PC-9 (cell line): ENCODE measurements around the gene LMX1A. TPM values are rescaled to one million over a fixed set of nuclear protein-coding genes. Genes with fewer than 3 reads are reported as not detected.
A peak's percentile ranks its signal among the peaks of the same experiment; 100 is the strongest.

Experiments used
- Bru-seq: library from RNA; stranded (reverse); fragments of 400-500 nt; gene quantifications from one replicate; lab custom pipeline; 2021; lab: Mats Ljungman, UMichigan
- BruChase-seq, 2 experiments: library from RNA; stranded (reverse); fragments of 400-500 nt; gene quantifications; one replicate each; lab custom pipeline; 2021; lab: Mats Ljungman, UMichigan
- BruUV-seq: library from RNA; stranded (reverse); fragments of 400-500 nt; replicated peaks from 2 replicates; lab custom pipeline; 2021; lab: Mats Ljungman, UMichigan
- CTCF ChIA-PET: fragments of 300-600 bp; sonication (Branson Sonifier 250); formaldehyde crosslinking; loops from one replicate; lab custom pipeline; 2022; ENCODE audit warnings: antibody characterized with exemption; lab: Charles Lee
- POLR2A ChIA-PET: fragments of 300-600 bp; sonication (Branson Sonifier 250); formaldehyde crosslinking; loops from one replicate; lab custom pipeline; 2022; ENCODE audit warnings: antibody characterized with exemption; ENCODE audit not compliant: unreplicated experiment; lab: Charles Lee
- DNase-seq, 2 experiments: peaks; one replicate each; pipeline versions ENCODE4 v3.0.0 to v3.0.0-alpha.2; 2015 to 2022; ENCODE audit warnings: mixed read lengths in 1 of 2
- H2AFZ ChIP-seq: fragments of 200-600 bp; sonication (generic); 2 replicates; pipeline ENCODE4 v1.8.1; 2017; ENCODE audit warnings: antibody characterized with exemption
- H3F3A ChIP-seq: fragments of 200-600 bp; sonication (generic); 2 replicates; pipeline ENCODE4 v1.8.1; 2017; ENCODE audit warnings: antibody characterized with exemption, mild to moderate bottlenecking, low read depth; ENCODE audit not compliant: insufficient read depth
- H3K27ac ChIP-seq: fragments of 200-600 bp; sonication (generic); 2 replicates; pipeline ENCODE4 v1.6.1; 2016; ENCODE audit warnings: mixed run types
- H3K27me3 ChIP-seq: fragments of 200-600 bp; sonication (generic); 2 replicates; pipeline ENCODE4 v1.6.1; 2016; ENCODE audit warnings: low read depth, mixed run types; ENCODE audit not compliant: insufficient read depth
- H3K36me3 ChIP-seq: fragments of 200-600 bp; sonication (generic); 2 replicates; pipeline ENCODE4 v1.6.1; 2016; ENCODE audit warnings: low read depth, mixed run types
- H3K4me1 ChIP-seq: fragments of 200-600 bp; sonication (generic); replicated peaks from 2 replicates; pipeline ENCODE4 v1.6.1; 2016; ENCODE audit warnings: mixed run types; ENCODE audit not compliant: insufficient read depth
- H3K4me2 ChIP-seq: fragments of 200-600 bp; sonication (generic); 2 replicates; pipeline ENCODE4 v1.6.1; 2017; ENCODE audit warnings: mixed run types
- H3K4me3 ChIP-seq: fragments of 200-600 bp; sonication (generic); 2 replicates; pipeline ENCODE4 v1.6.1; 2016; ENCODE audit warnings: mixed run types
- H3K79me2 ChIP-seq: fragments of 200-600 bp; sonication (generic); 2 replicates; pipeline ENCODE4 v1.6.1; 2017; ENCODE audit warnings: low read depth, mixed run types
- H3K9me2 ChIP-seq: fragments of 200-600 bp; sonication (generic); 2 replicates; pipeline ENCODE4 v1.8.1; 2017; ENCODE audit warnings: mild to moderate bottlenecking; ENCODE audit not compliant: insufficient read depth
- H3K9me3 ChIP-seq: fragments of 200-600 bp; sonication (generic); 2 replicates; pipeline ENCODE4 v1.8.1; 2016; ENCODE audit warnings: low read depth; ENCODE audit not compliant: insufficient read depth
- H4K20me1 ChIP-seq: fragments of 200-600 bp; sonication (generic); 2 replicates; pipeline ENCODE4 v1.8.1; 2017; ENCODE audit not compliant: insufficient read depth
- EZH2 ChIP-seq: fragments of 200-600 bp; sonication (generic); IDR thresholded peaks from 2 replicates; pipeline ENCODE4 v1.8.0; 2017; ENCODE audit warnings: antibody characterized with exemption, low read depth
- intact Hi-C: fragments of 100-400 bp; cut with micrococcal nuclease; formaldehyde crosslinking; loops from one replicate; pipeline ENCODE4 v1.10.0; 2022; ENCODE audit not compliant: unreplicated experiment
- long read RNA-seq: library from polyadenylated mRNA; stranded (forward); transcript quantifications from one replicate; pipeline ENCODE4 v2.0.0, GENCODE V29; 2022
- total RNA-seq: library from RNA; stranded (reverse); gene quantifications from 2 replicates; pipeline ENCODE4 v1.2.3, GENCODE V29; 2021
- TF ChIP-seq, protein P1 (sequence below): fragments of 200-600 bp; sonication (generic); conservative IDR thresholded peaks from 2 replicates; pipeline ENCODE4 v1.6.1; 2017; ENCODE audit warnings: mixed run types, antibody characterized with exemption, mild to moderate bottlenecking, moderate library complexity

LMX1A gene
- total RNA-seq (not detected in 2 replicates), Bru-seq, nascent RNA (not detected), BruChase-seq, experiment 1, labeled RNA remaining after a 2-hour chase (not detected), BruChase-seq, experiment 2, labeled RNA remaining after a 6-hour chase (not detected)
- long read RNA-seq = 0 reads

DNA sequence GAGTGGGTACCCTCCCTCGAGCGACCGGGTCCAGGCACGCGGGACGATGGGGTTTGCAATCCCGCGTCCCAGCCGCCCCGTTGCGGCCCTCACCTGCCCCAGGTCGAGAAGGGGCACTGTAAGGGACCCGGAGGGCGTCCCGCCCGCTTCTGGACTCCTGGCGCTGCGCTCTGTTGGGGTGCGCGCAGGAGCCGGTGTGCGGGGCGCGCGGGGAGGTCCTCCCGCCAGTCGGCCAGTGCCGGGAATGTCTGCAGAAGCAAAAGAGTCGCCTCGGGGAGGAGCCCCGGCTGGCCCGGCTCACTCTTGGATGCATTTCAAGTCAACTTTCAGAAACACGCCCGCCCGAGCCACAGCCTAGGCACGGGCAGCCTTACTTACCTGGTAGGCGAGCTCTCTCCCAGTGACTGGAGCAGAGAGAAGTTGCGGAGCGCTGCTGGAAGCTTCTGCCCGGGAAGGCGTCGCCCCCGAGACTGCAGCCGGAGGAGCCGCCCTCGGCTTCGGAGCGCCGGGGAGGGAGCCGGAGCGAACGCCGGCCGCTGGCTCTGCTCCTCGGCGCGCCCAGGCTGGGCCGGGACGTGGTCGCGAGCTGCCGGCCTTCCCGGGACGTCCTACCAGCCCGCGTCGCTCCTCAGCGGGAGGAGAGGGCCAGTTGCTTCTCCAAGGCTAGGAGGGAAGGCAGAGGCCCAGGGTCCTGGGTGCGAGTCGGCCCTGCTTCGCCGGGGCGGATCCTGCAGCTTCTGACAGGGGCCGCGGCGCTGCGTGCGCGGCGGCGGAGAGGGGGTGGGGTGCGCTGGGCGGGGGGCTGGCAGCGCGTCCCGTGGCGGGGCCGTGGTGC lies at the start of gene LMX1A:
Gene LMX1A, minus strand, starts transcription at position 739 of the 835 bp plus-strand sequence. CDS start 1,156 bp downstream, outside the sequence.
- H3F3A ChIP-seq = no peaks in the 10 kb centered on the region
- no peaks in the 10 kb centered on the region for H3K36me3 ChIP-seq
- ChIA-PET POLR2A (no interaction called here), CTCF (no interaction called here)
- peaks cover 15% of the 10 kb centered on the region; the same call in 1 of the 2 replicates for H3K27me3 ChIP-seq
- H3K4me3 ChIP-seq = no peak within 1 kb of the TSS
- H3K9me3 ChIP-seq = no peaks in the 10 kb centered on the region
- no peak for DNase-seq
- no peak within 1 kb of the TSS for H2AFZ ChIP-seq
- H3K4me2 ChIP-seq = no peak within 1 kb of the TSS
- no peaks in the 10 kb centered on the region for H3K9me2 ChIP-seq
- TF ChIP-seq, protein P1, sequence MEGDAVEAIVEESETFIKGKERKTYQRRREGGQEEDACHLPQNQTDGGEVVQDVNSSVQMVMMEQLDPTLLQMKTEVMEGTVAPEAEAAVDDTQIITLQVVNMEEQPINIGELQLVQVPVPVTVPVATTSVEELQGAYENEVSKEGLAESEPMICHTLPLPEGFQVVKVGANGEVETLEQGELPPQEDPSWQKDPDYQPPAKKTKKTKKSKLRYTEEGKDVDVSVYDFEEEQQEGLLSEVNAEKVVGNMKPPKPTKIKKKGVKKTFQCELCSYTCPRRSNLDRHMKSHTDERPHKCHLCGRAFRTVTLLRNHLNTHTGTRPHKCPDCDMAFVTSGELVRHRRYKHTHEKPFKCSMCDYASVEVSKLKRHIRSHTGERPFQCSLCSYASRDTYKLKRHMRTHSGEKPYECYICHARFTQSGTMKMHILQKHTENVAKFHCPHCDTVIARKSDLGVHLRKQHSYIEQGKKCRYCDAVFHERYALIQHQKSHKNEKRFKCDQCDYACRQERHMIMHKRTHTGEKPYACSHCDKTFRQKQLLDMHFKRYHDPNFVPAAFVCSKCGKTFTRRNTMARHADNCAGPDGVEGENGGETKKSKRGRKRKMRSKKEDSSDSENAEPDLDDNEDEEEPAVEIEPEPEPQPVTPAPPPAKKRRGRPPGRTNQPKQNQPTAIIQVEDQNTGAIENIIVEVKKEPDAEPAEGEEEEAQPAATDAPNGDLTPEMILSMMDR = no peak
- TF ChIP-seq EZH2 = no peak
- no peaks in the 10 kb centered on the region for H4K20me1 ChIP-seq
- no peak within 1 kb of the TSS for H3K27ac ChIP-seq
- intact Hi-C loops = no loop called here
- BruUV-seq = no TSS peak
- no peaks in the 10 kb centered on the region for H3K4me1 ChIP-seq
- H3K79me2 ChIP-seq = no peaks in the 10 kb centered on the region

DNA sequence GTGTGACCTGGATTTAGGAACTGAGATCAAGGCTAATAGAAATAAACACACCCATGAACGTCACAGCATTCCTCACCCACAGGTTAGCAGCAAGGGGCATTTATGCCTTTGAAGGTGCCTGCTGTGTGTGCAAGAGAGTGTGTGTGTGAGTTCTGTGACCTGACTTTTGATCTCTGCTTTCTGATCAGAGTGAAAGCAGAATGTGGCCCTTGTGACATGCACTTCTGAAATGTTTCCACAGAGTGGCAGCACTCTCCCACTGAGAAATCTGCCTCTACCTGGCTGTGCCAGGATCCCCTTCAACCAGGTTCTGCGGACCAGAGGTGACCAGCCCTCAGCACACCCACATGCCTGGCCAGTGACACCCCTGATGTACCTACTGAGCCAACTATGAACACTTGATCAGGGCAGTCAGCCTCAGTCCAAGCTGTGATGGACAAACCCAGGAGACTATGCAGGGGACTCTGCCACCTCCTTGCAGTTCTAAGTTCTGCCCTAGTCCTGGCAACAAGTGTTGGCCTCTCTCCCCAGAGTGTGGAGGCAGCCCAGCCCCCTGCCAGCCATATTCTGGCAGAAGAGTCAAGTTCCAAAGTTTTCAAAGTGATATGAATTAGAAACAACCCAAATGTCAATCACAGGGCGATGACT lies 47.4 kb upstream of the LMX1A start:
- no peak overlapping the region for H3K4me2 ChIP-seq
- peak in 1 of 2 experiments; percentile 4 for DNase-seq
- H3F3A ChIP-seq = no peaks in the 10 kb centered on the region
- H3K9me3 ChIP-seq = no peaks in the 10 kb centered on the region
- BruUV-seq = no TSS peak
- no peak overlapping the region for H3K4me3 ChIP-seq
- POLR2A ChIA-PET = no interaction called here
- no peaks in the 10 kb centered on the region; the same call in 1 of the 2 replicates for H3K27me3 ChIP-seq
- H3K9me2 ChIP-seq = no peaks in the 10 kb centered on the region
- CTCF ChIA-PET = no interaction called here
- H3K79me2 ChIP-seq = no peaks in the 10 kb centered on the region
- intact Hi-C loops = no loop called here
- no peak overlapping the region for H3K27ac ChIP-seq
- H2AFZ ChIP-seq = no peak overlapping the region
- no peaks in the 10 kb centered on the region for H3K36me3 ChIP-seq
- TF ChIP-seq EZH2 = no peak
- TF ChIP-seq, protein P1 = peak; percentile 72
- H3K4me1 ChIP-seq = no peaks in the 10 kb centered on the region
- H4K20me1 ChIP-seq = no peaks in the 10 kb centered on the region

DNA sequence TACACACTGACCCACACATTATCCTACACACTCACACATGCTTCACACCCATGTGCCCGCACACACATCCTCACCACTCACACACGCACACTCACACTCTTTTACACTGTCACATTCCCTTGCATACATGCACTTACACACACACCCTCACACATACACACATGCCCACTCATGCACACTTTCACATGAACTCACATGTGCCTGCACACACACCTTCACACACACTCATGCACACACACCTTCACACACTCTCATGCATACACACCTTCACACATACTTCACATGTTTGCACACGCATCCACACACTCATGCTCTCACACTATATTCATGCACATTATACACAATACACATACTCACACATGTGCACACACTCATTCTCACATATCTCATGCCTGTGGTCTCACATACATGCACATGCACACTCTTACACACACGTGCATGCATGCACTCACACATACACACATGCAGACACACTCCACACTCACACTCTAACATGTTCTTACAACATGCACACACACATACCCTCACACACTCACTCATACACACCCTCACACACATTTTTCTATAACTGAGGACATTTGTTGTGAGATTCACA lies 46.1 kb upstream of the LMX1A start:
- Histone ChIP-seq H3K4me1 (no peaks in the 10 kb centered on the region), H4K20me1 (no peaks in the 10 kb centered on the region), H3F3A (no peaks in the 10 kb centered on the region), H3K36me3 (no peaks in the 10 kb centered on the region), H3K79me2 (no peaks in the 10 kb centered on the region), H3K9me2 (no peaks in the 10 kb centered on the region), H3K4me3 (no peak overlapping the region), H3K9me3 (no peaks in the 10 kb centered on the region), H3K4me2 (no peak overlapping the region), H2AFZ (no peak overlapping the region), H3K27me3 (peaks cover 4% of the 10 kb centered on the region; the same call in 1 of the 2 replicates), H3K27ac (no peak overlapping the region)
- intact Hi-C loops = no loop called here
- TF ChIP-seq, protein P1 = no peak
- POLR2A ChIA-PET = no interaction called here
- BruUV-seq = no TSS peak
- DNase-seq = no peak
- CTCF ChIA-PET = no interaction called here
